ENCODE data around the gene VARS2.

DNA sequence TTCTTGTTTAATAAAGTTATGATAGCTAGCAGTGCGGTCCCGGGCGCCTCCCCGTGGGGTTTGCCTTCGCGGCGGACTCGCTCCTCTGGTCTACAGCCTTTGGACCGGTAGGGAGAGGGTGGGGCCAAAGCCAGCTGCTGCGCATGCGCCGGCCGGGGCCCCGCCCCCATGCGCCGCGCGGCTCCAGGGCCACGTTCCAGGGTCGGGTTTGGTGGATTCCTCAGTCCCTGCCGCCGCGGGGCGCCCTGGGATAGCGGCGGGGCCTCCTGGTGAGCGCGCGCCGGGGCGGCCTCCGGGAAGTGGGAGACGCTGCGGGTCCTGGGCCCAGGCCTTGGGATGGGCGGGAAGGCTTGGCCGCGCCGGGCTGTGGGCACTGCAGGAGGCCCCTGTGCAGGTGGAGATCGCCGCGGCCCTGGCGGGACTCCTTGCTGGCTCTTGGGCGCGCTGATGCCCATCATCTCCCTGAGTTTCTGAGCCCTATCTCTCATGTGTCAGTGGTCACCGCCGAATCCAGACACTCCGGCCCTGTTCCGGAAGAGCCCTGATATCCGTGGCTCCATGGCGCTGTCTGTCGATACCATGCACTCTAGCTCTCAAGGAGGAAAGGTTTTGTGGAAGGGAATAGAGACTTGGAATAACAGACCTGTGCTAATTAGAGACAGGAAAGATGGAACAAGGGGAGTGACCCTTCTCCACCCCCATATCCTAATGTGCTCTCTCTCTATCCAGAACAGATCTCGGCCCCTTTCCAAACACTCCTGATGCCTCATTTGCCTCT, at the start of gene VARS2:
- TF ChIP-seq, protein P1, sequence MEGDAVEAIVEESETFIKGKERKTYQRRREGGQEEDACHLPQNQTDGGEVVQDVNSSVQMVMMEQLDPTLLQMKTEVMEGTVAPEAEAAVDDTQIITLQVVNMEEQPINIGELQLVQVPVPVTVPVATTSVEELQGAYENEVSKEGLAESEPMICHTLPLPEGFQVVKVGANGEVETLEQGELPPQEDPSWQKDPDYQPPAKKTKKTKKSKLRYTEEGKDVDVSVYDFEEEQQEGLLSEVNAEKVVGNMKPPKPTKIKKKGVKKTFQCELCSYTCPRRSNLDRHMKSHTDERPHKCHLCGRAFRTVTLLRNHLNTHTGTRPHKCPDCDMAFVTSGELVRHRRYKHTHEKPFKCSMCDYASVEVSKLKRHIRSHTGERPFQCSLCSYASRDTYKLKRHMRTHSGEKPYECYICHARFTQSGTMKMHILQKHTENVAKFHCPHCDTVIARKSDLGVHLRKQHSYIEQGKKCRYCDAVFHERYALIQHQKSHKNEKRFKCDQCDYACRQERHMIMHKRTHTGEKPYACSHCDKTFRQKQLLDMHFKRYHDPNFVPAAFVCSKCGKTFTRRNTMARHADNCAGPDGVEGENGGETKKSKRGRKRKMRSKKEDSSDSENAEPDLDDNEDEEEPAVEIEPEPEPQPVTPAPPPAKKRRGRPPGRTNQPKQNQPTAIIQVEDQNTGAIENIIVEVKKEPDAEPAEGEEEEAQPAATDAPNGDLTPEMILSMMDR (IDR thresholded peaks at IDR 0.05): peak in 1 of 3 donors; percentile 13
- TF ChIP-seq POLR2A (IDR thresholded peaks at IDR 0.05): peak in 1 of 2 donors; percentile 57

Data from lower leg skin (tissue), 3 donors.